HG03432 (cell line): ENCODE measurements around the gene ZNF180.
"Not testable (repeated sequence)": the region's sequence is repeated elsewhere in the genome, so short reads cannot be mapped to it uniquely, and the experiment has no call there.

ENCODE experiments used
- ATAC-seq: cut with Tn5 transposase; IDR thresholded peaks from one replicate; pipeline ENCODE4 v1.9.1; 2021; ENCODE audit warnings: mild to moderate bottlenecking, moderate library complexity; ENCODE audit not compliant: unreplicated experiment

The ZNF180 gene

GRCh38 chr19:44499559-44499958 lies 763 bp downstream of the ZNF180 start:
- no peak for ATAC-seq

GRCh38 chr19:44498988-44499387 lies 1.3 kb downstream of the ZNF180 start:
- no peak for ATAC-seq

- no peak for ATAC-seq
Observed at GRCh38 chr19:44496711-44497110, 3.6 kb downstream of the ZNF180 start.

GRCh38 chr19:44476559-44477408 lies 23.5 kb downstream of the ZNF180 start:
- no peak for ATAC-seq

GRCh38 chr19:44468730-44469129 lies 31.6 kb downstream of the ZNF180 start:
- ATAC-seq = not testable (repeated sequence)

GRCh38 chr19:44462600-44463286 lies 37.6 kb downstream of the ZNF180 start:
- ATAC-seq = not testable (repeated sequence)

GRCh38 chr19:44456016-44456415 lies 44.3 kb downstream of the ZNF180 start:
- not testable (repeated sequence) for ATAC-seq

GRCh38 chr19:44455100-44455499 lies 45.2 kb downstream of the ZNF180 start:
- ATAC-seq = no peak

- ATAC-seq = no peak
Observed at GRCh38 chr19:44452367-44452766, 48.0 kb downstream of the ZNF180 start.

- no peak for ATAC-seq
Observed at GRCh38 chr19:44451687-44452086, 48.6 kb downstream of the ZNF180 start.

GRCh38 chr19:44447916-44448674 lies 52.2 kb downstream of the ZNF180 start, which contains the start of gene ZNF229:
TSS of gene ZNF229 (minus strand) at chr19:44448472. CDS start at chr19:44442847, 5,625 bp downstream.
- no peak for ATAC-seq

- ATAC-seq = no peak
Observed at GRCh38 chr19:44438441-44438840, 61.9 kb downstream of the ZNF180 start.

GRCh38 chr19:44435441-44435840 lies 64.9 kb downstream of the ZNF180 start:
- no peak for ATAC-seq

GRCh38 chr19:44430956-44431355 lies 69.4 kb downstream of the ZNF180 start:
- ATAC-seq = no peak
